ENCODE data around the gene APOC4. TPM values are rescaled to one million over a fixed set of nuclear protein-coding genes. Genes with fewer than 3 reads are reported as not detected.

The APOC4 gene
- polyA plus RNA-seq, 1 of the 3 experiments (the other 2 are of a cell fraction): not detected

GRCh38 chr19:44974857-44975256, 32.8 kb downstream of the APOC4 start (continued):
- TF ChIP-seq GABPA (IDR thresholded peaks at IDR 0.05; ENCODE audit: low read depth) (no peak), NRF1 (IDR thresholded peaks at IDR 0.05; ENCODE audit: low read depth, low read length) (no peak)

- ChIA-PET CTCF (interaction anchor here (1.0 to 1.9 kb wide), 3 partner anchors 10 to 72 kb away, joined by 4 to 5 read pairs (median 5); no protein-coding TSS in a partner anchor), POLR2A (no interaction called here)
- no peaks in the 10 kb centered on the region for H3F3A ChIP-seq (replicated peaks; ENCODE audit: insufficient read depth)
- H3K4me3 ChIP-seq (ENCODE audit: low read depth in 2 of 2, low read length in 1 of 2): no peak overlapping the region
- H3K9me3 ChIP-seq: no peaks in the 10 kb centered on the region
- 99% methylated on average over 4 of the region's 4 CpGs for WGBS (ENCODE audit: low lambda C conversion rate)
- H3K9ac ChIP-seq: no peak overlapping the region
- no peak for DNase-seq
- no peak overlapping the region for H3K27ac ChIP-seq (ENCODE audit: low read depth in 2 of 2, low read length in 1 of 2)
- H3K36me3 ChIP-seq (replicated peaks in 1 of 2; ENCODE audit: control insufficient read depth in 1 of 2, insufficient read depth in 2 of 2, low read length in 1 of 2): peaks cover 36 to 41% of the 10 kb centered on the region in 2 experiments
- no peaks in the 10 kb centered on the region for H3K9me2 ChIP-seq
- no peak overlapping the region for H2AFZ ChIP-seq (ENCODE audit: low read depth)
- TF ChIP-seq NRF1 (IDR thresholded peaks at IDR 0.05; ENCODE audit: low read depth, low read length): no peak
- no peak for TF ChIP-seq GABPA (IDR thresholded peaks at IDR 0.05; ENCODE audit: low read depth)
- no peak for TF ChIP-seq EP300 (IDR thresholded peaks at IDR 0.05; ENCODE audit: borderline replicate concordance in 1 of 2, low read depth in 1 of 2, low read length in 1 of 2)
- TF ChIP-seq RAD21 (IDR thresholded peaks at IDR 0.05; ENCODE audit: low read length): no peak
- no peak for TF ChIP-seq EZH2phosphoT487 (IDR thresholded peaks at IDR 0.05; ENCODE audit: borderline replicate concordance, low read depth)
- TF ChIP-seq USF1 (IDR thresholded peaks at IDR 0.05; ENCODE audit: borderline replicate concordance, low read depth): no peak
- no peak for TF ChIP-seq PBX3 (IDR thresholded peaks at IDR 0.05)
- no peak for TF ChIP-seq RFX5 (IDR thresholded peaks at IDR 0.05; ENCODE audit: low read length)
- no peak for TF ChIP-seq YY1 (IDR thresholded peaks at IDR 0.05; ENCODE audit: low read depth)
- no peak for TF ChIP-seq FOXJ3 (CRISPR knock-in tag; IDR thresholded peaks at IDR 0.05)
- no peak for TF ChIP-seq ZBTB33 (IDR thresholded peaks at IDR 0.05; ENCODE audit: borderline replicate concordance, low read depth)
- TF ChIP-seq SIN3A (IDR thresholded peaks at IDR 0.05; ENCODE audit: borderline replicate concordance, low read depth, low read length): no peak
- TF ChIP-seq JUND (IDR thresholded peaks at IDR 0.05): no peak
- no peak for TF ChIP-seq NFIC (IDR thresholded peaks at IDR 0.05; ENCODE audit: borderline replicate concordance)
- no peak for TF ChIP-seq POLR2AphosphoS5 (IDR thresholded peaks at IDR 0.05; ENCODE audit: low read depth, low read length)
- no peak for TF ChIP-seq MAX (IDR thresholded peaks at IDR 0.05; ENCODE audit: low read depth)
- TF ChIP-seq MXI1 (IDR thresholded peaks at IDR 0.05; ENCODE audit: low read depth, low read length): no peak
- H3K27me3 ChIP-seq (ENCODE audit: insufficient read depth): no peaks in the 10 kb centered on the region
- H3K4me1 ChIP-seq (ENCODE audit: control insufficient read depth in 1 of 2, insufficient read depth in 2 of 2, low read depth in 1 of 2, low read length in 1 of 2): no peaks in the 10 kb centered on the region
- no peaks in the 10 kb centered on the region for H4K20me1 ChIP-seq (ENCODE audit: insufficient read depth)
- H3K79me2 ChIP-seq (ENCODE audit: insufficient read depth): no peaks in the 10 kb centered on the region
- H3K4me2 ChIP-seq: no peak overlapping the region
Measured at GRCh38 chr19:44975444-44975843, 33.4 kb downstream of the APOC4 start.

All from SK-N-SH (cell line).